Sigmoid colon (tissue), 7 donors: ENCODE data around the gene CPA1. TPM values are rescaled to one million over a fixed set of nuclear protein-coding genes. Genes with fewer than 3 reads are reported as not detected.

Experiments used
- DNase-seq: peaks from one replicate; pipeline ENCODE4 v3.0.0-alpha.2; 2019
- H3K27ac ChIP-seq, 4 donors: fragments of 200-600 bp; sonication (generic); one replicate each; pipeline ENCODE4 v1.5.1; 2016 to 2019; ENCODE audit warnings: mild to moderate bottlenecking in 1 of 4
- H3K27me3 ChIP-seq, 3 donors: fragments of 200-600 bp; sonication (generic); one replicate each; pipeline ENCODE4 v1.5.1; 2019; ENCODE audit warnings: mild to moderate bottlenecking in 1 of 3
- H3K36me3 ChIP-seq, 4 donors: fragments of 200-600 bp; sonication (generic); one replicate each; pipeline ENCODE4 v1.5.1; 2016 to 2019
- H3K4me1 ChIP-seq, 4 donors: fragments of 200-600 bp; sonication (generic); one replicate each; pipeline ENCODE4 v1.5.1; 2017 to 2019
- H3K4me3 ChIP-seq, 4 donors: fragments of 200-600 bp; sonication (generic); one replicate each; pipeline ENCODE4 v1.5.1; 2017 to 2019; ENCODE audit warnings: mild to moderate bottlenecking in 2 of 4, moderate library complexity in 1 of 4
- H3K9me3 ChIP-seq, 4 donors: fragments of 200-600 bp in 3 of 4; sonication (generic) in 3 of 4; one replicate each; pipeline versions ENCODE4 v1.5.1 to v1.6.1; 2013 to 2019
- CTCF ChIP-seq, 4 experiments: fragments of 450-650 bp in 3 of 4; fragments of 200-600 bp in 1 of 4; IDR thresholded peaks; one replicate each; pipeline ENCODE4 v1.5.1; 2016 to 2019; ENCODE audit warnings: antibody characterized with exemption in 4 of 4, mild to moderate bottlenecking in 3 of 4, moderate library complexity in 2 of 4
- EP300 ChIP-seq, 4 donors: sonication (generic); formaldehyde crosslinking; IDR thresholded peaks; one replicate each; pipeline ENCODE4 v1.6.1; 2017; ENCODE audit warnings: antibody characterized with exemption in 4 of 4
- POLR2A ChIP-seq, 2 donors: fragments of 450-650 bp; IDR thresholded peaks; one replicate each; pipeline ENCODE4 v1.6.1; 2016; ENCODE audit warnings: antibody characterized with exemption in 2 of 2, mild to moderate bottlenecking in 2 of 2, moderate library complexity in 2 of 2
- POLR2AphosphoS5 ChIP-seq, 4 donors: sonication (generic); formaldehyde crosslinking; IDR thresholded peaks; one replicate each; pipeline ENCODE4 v1.6.1; 2017; ENCODE audit warnings: antibody characterized with exemption in 4 of 4
- WGBS, 2 donors: extraction: QIAGEN DNeasy Blood & Tissue Kit; methylation state at CpG; one replicate each; pipeline ENCODE4 v1.1.7; 2013; 5-methylcytosine and 5-hydroxymethylcytosine counted together
- intact Hi-C: fragments of 100-400 bp; cut with DNase I; formaldehyde crosslinking; loops from one replicate; pipeline ENCODE4 v1.15.1; 2023
- polyA plus RNA-seq, 3 donors: library from polyadenylated mRNA; stranded (reverse); fragments of 200-250 nt; gene quantifications; one replicate each; pipeline ENCODE4 v1.2.3, GENCODE V29; 2013
- total RNA-seq, 4 donors: library from RNA; depleted of rRNA; stranded (reverse); fragments of >200 nt; gene quantifications; one replicate each; pipeline ENCODE4 v1.1.0, GENCODE V29; 2016
- donor health status: healthy with polysubstance abuse.
- donor health status: Bipolar disorder and iron deficiency.
- donor health status: healthy.

Gene CPA1
- total and polyA plus RNA-seq, 7 donors = 0.34 to 7.8 (median 1.7) TPM; not detected in 3

- 67 to 91% methylated on average over 10 of the region's 10 CpGs for WGBS, 2 donors
- H3K4me3 ChIP-seq = no peak overlapping the region
- no peaks in the 10 kb centered on the region for H3K9me3 ChIP-seq
- H3K4me1 ChIP-seq = peaks cover 0 to 47% (median 33%) of the 10 kb centered on the region in 4 donors
- intact Hi-C loops = no loop called here
- peak overlapping the region in 3 of 4 donors; percentile 36 to 74 (median 69) for H3K27ac ChIP-seq
- DNase-seq = no peak
- no peaks in the 10 kb centered on the region for H3K36me3 ChIP-seq
- TF ChIP-seq POLR2AphosphoS5 (IDR thresholded peaks at IDR 0.05) (no peak), POLR2A (IDR thresholded peaks at IDR 0.05) (no peak), CTCF (IDR thresholded peaks at IDR 0.05) (no peak), EP300 (IDR thresholded peaks at IDR 0.05) (no peak)
- no peaks in the 10 kb centered on the region for H3K27me3 ChIP-seq
Measured at GRCh38 chr7:130393841-130394411, 13.6 kb downstream of the CPA1 start.

GRCh38 chr7:130394421-130395195, 14.3 kb downstream of the CPA1 start:
- DNase-seq = no peak
- no peaks in the 10 kb centered on the region for H3K27me3 ChIP-seq
- H3K4me3 ChIP-seq = no peak overlapping the region
- H3K4me1 ChIP-seq = peaks cover 0 to 47% (median 33%) of the 10 kb centered on the region in 4 donors
- TF ChIP-seq CTCF (IDR thresholded peaks at IDR 0.05) (no peak), EP300 (IDR thresholded peaks at IDR 0.05) (no peak), POLR2A (IDR thresholded peaks at IDR 0.05) (no peak), POLR2AphosphoS5 (IDR thresholded peaks at IDR 0.05) (no peak)
- H3K27ac ChIP-seq = peak overlapping the region in 2 of 4 donors; percentile 69 to 74
- H3K9me3 ChIP-seq = no peaks in the 10 kb centered on the region
- intact Hi-C loops = no loop called here
- no peaks in the 10 kb centered on the region for H3K36me3 ChIP-seq
- WGBS, 2 donors = 69 to 88% methylated on average over 7 of the region's 7 CpGs

GRCh38 chr7:130395421-130395820, 15.1 kb downstream of the CPA1 start:
- Histone ChIP-seq H3K4me1 (peaks cover 0 to 54% (median 33%) of the 10 kb centered on the region in 4 donors), H3K36me3 (no peaks in the 10 kb centered on the region), H3K27ac (peak overlapping the region in 3 of 4 donors; percentile 45 to 69 (median 60)), H3K4me3 (no peak overlapping the region), H3K9me3 (no peaks in the 10 kb centered on the region), H3K27me3 (no peaks in the 10 kb centered on the region)
- intact Hi-C loops = no loop called here
- 80 to 89% methylated on average over 5 of the region's 5 CpGs for WGBS, 2 donors
- TF ChIP-seq POLR2A (IDR thresholded peaks at IDR 0.05) (no peak), CTCF (IDR thresholded peaks at IDR 0.05) (no peak), EP300 (IDR thresholded peaks at IDR 0.05) (no peak)
- DNase-seq = no peak

GRCh38 chr7:130396109-130396508, 15.8 kb downstream of the CPA1 start:
- H3K4me1 ChIP-seq = peaks cover 0 to 56% (median 33%) of the 10 kb centered on the region in 4 donors
- no peak for DNase-seq
- H3K4me3 ChIP-seq = peak overlapping the region in 1 of 4 donors; percentile 11

More at GRCh38 chr7:130396109-130396508, 15.8 kb downstream of the CPA1 start:
- Histone ChIP-seq H3K9me3 (no peaks in the 10 kb centered on the region), H3K27ac (peak overlapping the region in 3 of 4 donors; percentile 45 to 69 (median 60)), H3K36me3 (no peaks in the 10 kb centered on the region), H3K27me3 (no peaks in the 10 kb centered on the region)
- 74 to 79% methylated on average over 3 of the region's 3 CpGs for WGBS, 2 donors
- intact Hi-C loops = no loop called here
- TF ChIP-seq CTCF (IDR thresholded peaks at IDR 0.05) (no peak), EP300 (IDR thresholded peaks at IDR 0.05) (no peak), POLR2A (IDR thresholded peaks at IDR 0.05) (no peak), POLR2AphosphoS5 (IDR thresholded peaks at IDR 0.05) (no peak)
